ENCODE measurements around the gene RBMX. TPM values are rescaled to one million over a fixed set of nuclear protein-coding genes. Genes with fewer than 3 reads are reported as not detected.

RBMX gene
- total and polyA plus RNA-seq, 2 of the 13 experiments (the other 11 are each of a cell fraction or from before 2014, with no cell fraction given) = 114 to 254 TPM

DNA sequence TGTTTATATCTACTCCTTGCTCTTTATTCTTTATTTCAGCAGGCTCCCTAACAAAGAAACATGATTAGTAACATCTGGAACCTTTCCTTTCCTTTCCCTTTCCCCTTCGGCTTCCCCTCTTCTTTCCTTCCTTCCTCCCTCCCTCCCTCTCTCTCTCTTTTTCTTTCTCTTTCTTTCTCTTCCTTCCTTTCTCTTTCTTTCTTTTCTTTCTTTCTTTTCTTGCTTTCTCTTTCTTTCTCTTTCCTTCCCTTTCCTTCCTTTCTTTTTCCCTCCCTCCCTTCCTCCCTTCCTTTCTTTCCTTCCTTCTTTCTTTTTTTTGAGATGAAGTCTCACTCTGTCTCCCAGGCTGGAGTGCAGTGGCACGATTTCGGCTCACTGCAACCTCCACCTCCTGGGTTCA is 30.7 kb upstream of the RBMX start:
- intact Hi-C loops (cut with micrococcal nuclease; ENCODE audit: unreplicated experiment) (no loop called here), in situ Hi-C loops (cut with HindIII; ENCODE audit: extremely low pct_ligation_motif_present, low pct_unique_long_range_greater_than_20kb) (loop anchor here (25.0 kb wide), 1 partner anchor 199 kb away; no protein-coding TSS in a partner anchor)
- DNase-seq (ENCODE audit: low spot score) (no peak), FAIRE-seq (no peak), ATAC-seq (no peak)
- CTCF ChIA-PET (ENCODE audit: low intra/inter-chr PET ratio, low total read pairs) = no interaction called here
- no peaks in the 10 kb centered on the region for H4K20me1 ChIP-seq (ENCODE audit: insufficient read depth, low read length)
- no peak overlapping the region for H3K27ac ChIP-seq (ENCODE audit: extremely low read length, insufficient read depth, low read length)
- H2AFZ ChIP-seq (ENCODE audit: low read length) = no peak overlapping the region
- WGBS (ENCODE audit: low lambda C conversion rate) = 85% methylated on average over 3 of the region's 3 CpGs
- H3K36me3 ChIP-seq (replicated peaks in 1 of 2; ENCODE audit: control insufficient read depth in 1 of 2, insufficient read depth in 2 of 2, low read length in 2 of 2) = no peaks in the 10 kb centered on the region
- H3K79me2 ChIP-seq (ENCODE audit: insufficient read depth, low read length) = no peaks in the 10 kb centered on the region
- H3K9me3 ChIP-seq (ENCODE audit: low read length) = no peaks in the 10 kb centered on the region
- H3K4me3 ChIP-seq (replicated peaks in 1 of 3; ENCODE audit: insufficient read depth in 1 of 3, low read depth in 2 of 3, low read length in 3 of 3) = no peak overlapping the region
- no peak overlapping the region for H3K4me2 ChIP-seq (ENCODE audit: low read depth, low read length)
- H3K9ac ChIP-seq (ENCODE audit: insufficient read depth, low read depth, low read length) = no peak overlapping the region
- H3K27me3 ChIP-seq (ENCODE audit: control insufficient read depth in 1 of 2, insufficient read depth in 2 of 2, low read length in 2 of 2) = no peaks in the 10 kb centered on the region
- POLR2A ChIA-PET = no interaction called here
- no peaks in the 10 kb centered on the region for H3K4me1 ChIP-seq (ENCODE audit: insufficient read depth, low read length)
- BruUV-seq (replicated peaks) = no TSS peak
- TF ChIP-seq, protein P1, sequence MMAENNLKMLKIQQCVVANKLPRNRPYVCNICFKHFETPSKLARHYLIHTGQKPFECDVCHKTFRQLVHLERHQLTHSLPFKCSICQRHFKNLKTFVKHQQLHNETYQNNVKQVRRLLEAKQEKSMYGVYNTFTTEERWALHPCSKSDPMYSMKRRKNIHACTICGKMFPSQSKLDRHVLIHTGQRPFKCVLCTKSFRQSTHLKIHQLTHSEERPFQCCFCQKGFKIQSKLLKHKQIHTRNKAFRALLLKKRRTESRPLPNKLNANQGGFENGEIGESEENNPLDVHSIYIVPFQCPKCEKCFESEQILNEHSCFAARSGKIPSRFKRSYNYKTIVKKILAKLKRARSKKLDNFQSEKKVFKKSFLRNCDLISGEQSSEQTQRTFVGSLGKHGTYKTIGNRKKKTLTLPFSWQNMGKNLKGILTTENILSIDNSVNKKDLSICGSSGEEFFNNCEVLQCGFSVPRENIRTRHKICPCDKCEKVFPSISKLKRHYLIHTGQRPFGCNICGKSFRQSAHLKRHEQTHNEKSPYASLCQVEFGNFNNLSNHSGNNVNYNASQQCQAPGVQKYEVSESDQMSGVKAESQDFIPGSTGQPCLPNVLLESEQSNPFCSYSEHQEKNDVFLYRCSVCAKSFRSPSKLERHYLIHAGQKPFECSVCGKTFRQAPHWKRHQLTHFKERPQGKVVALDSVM (CRISPR knock-in tag; IDR thresholded peaks at IDR 0.05) = no peak
- TF ChIP-seq, protein P2, sequence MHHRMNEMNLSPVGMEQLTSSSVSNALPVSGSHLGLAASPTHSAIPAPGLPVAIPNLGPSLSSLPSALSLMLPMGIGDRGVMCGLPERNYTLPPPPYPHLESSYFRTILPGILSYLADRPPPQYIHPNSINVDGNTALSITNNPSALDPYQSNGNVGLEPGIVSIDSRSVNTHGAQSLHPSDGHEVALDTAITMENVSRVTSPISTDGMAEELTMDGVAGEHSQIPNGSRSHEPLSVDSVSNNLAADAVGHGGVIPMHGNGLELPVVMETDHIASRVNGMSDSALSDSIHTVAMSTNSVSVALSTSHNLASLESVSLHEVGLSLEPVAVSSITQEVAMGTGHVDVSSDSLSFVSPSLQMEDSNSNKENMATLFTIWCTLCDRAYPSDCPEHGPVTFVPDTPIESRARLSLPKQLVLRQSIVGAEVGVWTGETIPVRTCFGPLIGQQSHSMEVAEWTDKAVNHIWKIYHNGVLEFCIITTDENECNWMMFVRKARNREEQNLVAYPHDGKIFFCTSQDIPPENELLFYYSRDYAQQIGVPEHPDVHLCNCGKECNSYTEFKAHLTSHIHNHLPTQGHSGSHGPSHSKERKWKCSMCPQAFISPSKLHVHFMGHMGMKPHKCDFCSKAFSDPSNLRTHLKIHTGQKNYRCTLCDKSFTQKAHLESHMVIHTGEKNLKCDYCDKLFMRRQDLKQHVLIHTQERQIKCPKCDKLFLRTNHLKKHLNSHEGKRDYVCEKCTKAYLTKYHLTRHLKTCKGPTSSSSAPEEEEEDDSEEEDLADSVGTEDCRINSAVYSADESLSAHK (CRISPR knock-in tag; IDR thresholded peaks at IDR 0.05; ENCODE audit: borderline replicate concordance) = no peak
- TF ChIP-seq CCAR2 (optimal IDR thresholded peaks at IDR 0.05; ENCODE audit: low read depth, low read length) (no peak), FOXK1 (CRISPR knock-in tag; IDR thresholded peaks at IDR 0.05; ENCODE audit: borderline replicate concordance, low read depth) (no peak), TBX2 (CRISPR knock-in tag; IDR thresholded peaks at IDR 0.05; ENCODE audit: borderline replicate concordance) (no peak), TEAD3 (CRISPR knock-in tag; optimal IDR thresholded peaks at IDR 0.05; ENCODE audit: borderline replicate concordance) (no peak), CENPT (CRISPR knock-in tag; IDR thresholded peaks at IDR 0.05; ENCODE audit: low read depth) (no peak), PHB2 (IDR thresholded peaks at IDR 0.05; ENCODE audit: partially characterized antibody) (no peak), ZNF432 (CRISPR knock-in tag; IDR thresholded peaks at IDR 0.05; ENCODE audit: borderline replicate concordance) (no peak), ATM (IDR thresholded peaks at IDR 0.05; ENCODE audit: borderline replicate concordance) (no peak), ATRX (CRISPR knock-in tag; IDR thresholded peaks at IDR 0.05; ENCODE audit: borderline replicate concordance) (no peak), PITX1 (CRISPR knock-in tag; IDR thresholded peaks at IDR 0.05) (no peak)
- TF ChIP-seq, protein P3, sequence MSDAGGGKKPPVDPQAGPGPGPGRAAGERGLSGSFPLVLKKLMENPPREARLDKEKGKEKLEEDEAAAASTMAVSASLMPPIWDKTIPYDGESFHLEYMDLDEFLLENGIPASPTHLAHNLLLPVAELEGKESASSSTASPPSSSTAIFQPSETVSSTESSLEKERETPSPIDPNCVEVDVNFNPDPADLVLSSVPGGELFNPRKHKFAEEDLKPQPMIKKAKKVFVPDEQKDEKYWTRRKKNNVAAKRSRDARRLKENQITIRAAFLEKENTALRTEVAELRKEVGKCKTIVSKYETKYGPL (CRISPR knock-in tag; IDR thresholded peaks at IDR 0.05) = no peak
- TF ChIP-seq, protein P4, sequence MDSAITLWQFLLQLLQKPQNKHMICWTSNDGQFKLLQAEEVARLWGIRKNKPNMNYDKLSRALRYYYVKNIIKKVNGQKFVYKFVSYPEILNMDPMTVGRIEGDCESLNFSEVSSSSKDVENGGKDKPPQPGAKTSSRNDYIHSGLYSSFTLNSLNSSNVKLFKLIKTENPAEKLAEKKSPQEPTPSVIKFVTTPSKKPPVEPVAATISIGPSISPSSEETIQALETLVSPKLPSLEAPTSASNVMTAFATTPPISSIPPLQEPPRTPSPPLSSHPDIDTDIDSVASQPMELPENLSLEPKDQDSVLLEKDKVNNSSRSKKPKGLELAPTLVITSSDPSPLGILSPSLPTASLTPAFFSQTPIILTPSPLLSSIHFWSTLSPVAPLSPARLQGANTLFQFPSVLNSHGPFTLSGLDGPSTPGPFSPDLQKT (CRISPR knock-in tag; IDR thresholded peaks at IDR 0.05; ENCODE audit: borderline replicate concordance) = no peak
- TF ChIP-seq, protein P5, sequence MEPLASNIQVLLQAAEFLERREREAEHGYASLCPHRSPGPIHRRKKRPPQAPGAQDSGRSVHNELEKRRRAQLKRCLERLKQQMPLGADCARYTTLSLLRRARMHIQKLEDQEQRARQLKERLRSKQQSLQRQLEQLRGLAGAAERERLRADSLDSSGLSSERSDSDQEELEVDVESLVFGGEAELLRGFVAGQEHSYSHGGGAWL (CRISPR knock-in tag; IDR thresholded peaks at IDR 0.05) = no peak
- TF ChIP-seq, protein P6, sequence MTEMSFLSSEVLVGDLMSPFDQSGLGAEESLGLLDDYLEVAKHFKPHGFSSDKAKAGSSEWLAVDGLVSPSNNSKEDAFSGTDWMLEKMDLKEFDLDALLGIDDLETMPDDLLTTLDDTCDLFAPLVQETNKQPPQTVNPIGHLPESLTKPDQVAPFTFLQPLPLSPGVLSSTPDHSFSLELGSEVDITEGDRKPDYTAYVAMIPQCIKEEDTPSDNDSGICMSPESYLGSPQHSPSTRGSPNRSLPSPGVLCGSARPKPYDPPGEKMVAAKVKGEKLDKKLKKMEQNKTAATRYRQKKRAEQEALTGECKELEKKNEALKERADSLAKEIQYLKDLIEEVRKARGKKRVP (CRISPR knock-in tag; IDR thresholded peaks at IDR 0.05) = no peak

Measured in HepG2 (cell line).